ENCODE data around the gene OPCML. TPM values are rescaled to one million over a fixed set of nuclear protein-coding genes. Genes with fewer than 3 reads are reported as not detected.

Gene OPCML
- total RNA-seq, 1 experiment from 2014 or later, result 0.94 TPM

DNA sequence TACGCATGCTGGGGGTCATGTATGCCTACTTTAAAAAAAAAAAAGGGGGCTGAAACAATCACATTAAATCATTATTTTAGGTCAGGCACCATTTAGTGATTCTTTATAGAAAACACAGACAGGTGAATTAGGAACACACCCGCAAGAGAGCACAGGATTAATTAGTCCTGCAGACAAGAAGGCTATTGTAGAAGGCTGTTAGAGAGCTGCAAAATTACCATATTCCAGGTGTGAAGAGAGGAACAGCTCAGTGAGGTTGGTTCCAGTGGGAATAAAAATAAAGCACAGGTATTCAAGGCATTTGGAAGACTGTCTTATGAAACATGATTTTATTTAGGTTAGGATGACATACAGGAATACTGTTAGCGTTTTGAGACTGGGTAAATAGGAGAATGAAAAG, 649.1 kb downstream of the OPCML start:
- Histone ChIP-seq H3K9me3 (ENCODE audit: control insufficient read depth, low read depth, low read length) (no peaks in the 10 kb centered on the region), H3K27ac (ENCODE audit: insufficient read length, low read depth, low read length) (no peak overlapping the region), H3K23ac (ENCODE audit: insufficient read length, low read depth, low read length) (no peak overlapping the region), H3K18ac (ENCODE audit: insufficient read length, low read depth, low read length) (no peak overlapping the region), H2BK15ac (ENCODE audit: low read depth, low read length) (no peak overlapping the region), H3K79me2 (ENCODE audit: insufficient read depth, low read length) (no peaks in the 10 kb centered on the region), H2BK20ac (ENCODE audit: low read depth, low read length, poor library complexity, severe bottlenecking) (no peak overlapping the region), H2AFZ (ENCODE audit: low read length) (no peak overlapping the region), H2AK5ac (ENCODE audit: insufficient read length, low read length) (no peak overlapping the region), H3T11ph (ENCODE audit: low read length) (no peak overlapping the region), H3K56ac (ENCODE audit: insufficient read length, low read depth, low read length) (no peak overlapping the region), H4K20me1 (ENCODE audit: control insufficient read depth, insufficient read depth, insufficient read length) (no peaks in the 10 kb centered on the region), H3K4me1 (ENCODE audit: insufficient read depth, low read length) (no peaks in the 10 kb centered on the region), H3K79me1 (ENCODE audit: insufficient read depth, low read depth, low read length, poor library complexity, severe bottlenecking) (no peaks in the 10 kb centered on the region), H3K4me2 (ENCODE audit: insufficient read depth, insufficient read length, low read length) (no peak overlapping the region), H4K5ac (ENCODE audit: insufficient read length, low read depth, low read length) (no peak overlapping the region), H4K91ac (ENCODE audit: insufficient read length, low read depth, low read length) (no peak overlapping the region), H3K14ac (ENCODE audit: insufficient read depth, low read length) (no peak overlapping the region), H2BK120ac (ENCODE audit: low read depth, low read length, poor library complexity, severe bottlenecking) (no peak overlapping the region), H2BK12ac (ENCODE audit: insufficient read length, low read depth, low read length) (no peak overlapping the region), H3K27me3 (ENCODE audit: insufficient read depth, low read length) (no peaks in the 10 kb centered on the region; the same call in 1 of the 2 replicates), H3K23me2 (ENCODE audit: insufficient read length, low read depth, low read length, poor library complexity, severe bottlenecking) (no peaks in the 10 kb centered on the region), H3K9ac (ENCODE audit: extremely low read depth, insufficient read length, low read length) (no peak overlapping the region), H2BK5ac (ENCODE audit: insufficient read length, low read length) (no peak overlapping the region), H3K4ac (ENCODE audit: low read depth, low read length) (no peak overlapping the region), H4K8ac (replicated peaks; ENCODE audit: insufficient read length, low read depth, low read length) (no peak overlapping the region)
- H3K27ac Mint-ChIP-seq, result no peak overlapping the region
- H3K9me3 Mint-ChIP-seq, result no peaks in the 10 kb centered on the region; a peak in 1 of 5 replicates
- no peak for DNase-seq
- H3K4me1 Mint-ChIP-seq, result peaks cover 20 to 26% of the 10 kb centered on the region in 2 experiments
- no CpG with 5 or more reads among the region's 3 CpGs for WGBS (ENCODE audit: extremely low coverage, insufficient read length, low lambda C conversion rate)
- H3K4me3 Mint-ChIP-seq, result no peak overlapping the region
- TF ChIP-seq, protein P1, sequence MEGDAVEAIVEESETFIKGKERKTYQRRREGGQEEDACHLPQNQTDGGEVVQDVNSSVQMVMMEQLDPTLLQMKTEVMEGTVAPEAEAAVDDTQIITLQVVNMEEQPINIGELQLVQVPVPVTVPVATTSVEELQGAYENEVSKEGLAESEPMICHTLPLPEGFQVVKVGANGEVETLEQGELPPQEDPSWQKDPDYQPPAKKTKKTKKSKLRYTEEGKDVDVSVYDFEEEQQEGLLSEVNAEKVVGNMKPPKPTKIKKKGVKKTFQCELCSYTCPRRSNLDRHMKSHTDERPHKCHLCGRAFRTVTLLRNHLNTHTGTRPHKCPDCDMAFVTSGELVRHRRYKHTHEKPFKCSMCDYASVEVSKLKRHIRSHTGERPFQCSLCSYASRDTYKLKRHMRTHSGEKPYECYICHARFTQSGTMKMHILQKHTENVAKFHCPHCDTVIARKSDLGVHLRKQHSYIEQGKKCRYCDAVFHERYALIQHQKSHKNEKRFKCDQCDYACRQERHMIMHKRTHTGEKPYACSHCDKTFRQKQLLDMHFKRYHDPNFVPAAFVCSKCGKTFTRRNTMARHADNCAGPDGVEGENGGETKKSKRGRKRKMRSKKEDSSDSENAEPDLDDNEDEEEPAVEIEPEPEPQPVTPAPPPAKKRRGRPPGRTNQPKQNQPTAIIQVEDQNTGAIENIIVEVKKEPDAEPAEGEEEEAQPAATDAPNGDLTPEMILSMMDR (conservative IDR thresholded peaks at IDR 0.05), result no peak
- peaks cover 0 to 5% (median 0%) of the 10 kb centered on the region in 3 experiments; a peak in 1 of 7 replicates for H3K36me3 Mint-ChIP-seq (ENCODE audit: insufficient read depth in 1 of 3, low read depth in 3 of 3)
- H3K27me3 Mint-ChIP-seq (ENCODE audit: low read depth), result no peaks in the 10 kb centered on the region; the same call in 1 of the 2 replicates

Measured in H9 (cell line).